ENCODE results near the gene KLHL21. TPM values are rescaled to one million over a fixed set of nuclear protein-coding genes. Genes with fewer than 3 reads are reported as not detected.

The KLHL21 gene
- total RNA-seq, 1 experiment from 2014 or later = 35.9 TPM

DNA sequence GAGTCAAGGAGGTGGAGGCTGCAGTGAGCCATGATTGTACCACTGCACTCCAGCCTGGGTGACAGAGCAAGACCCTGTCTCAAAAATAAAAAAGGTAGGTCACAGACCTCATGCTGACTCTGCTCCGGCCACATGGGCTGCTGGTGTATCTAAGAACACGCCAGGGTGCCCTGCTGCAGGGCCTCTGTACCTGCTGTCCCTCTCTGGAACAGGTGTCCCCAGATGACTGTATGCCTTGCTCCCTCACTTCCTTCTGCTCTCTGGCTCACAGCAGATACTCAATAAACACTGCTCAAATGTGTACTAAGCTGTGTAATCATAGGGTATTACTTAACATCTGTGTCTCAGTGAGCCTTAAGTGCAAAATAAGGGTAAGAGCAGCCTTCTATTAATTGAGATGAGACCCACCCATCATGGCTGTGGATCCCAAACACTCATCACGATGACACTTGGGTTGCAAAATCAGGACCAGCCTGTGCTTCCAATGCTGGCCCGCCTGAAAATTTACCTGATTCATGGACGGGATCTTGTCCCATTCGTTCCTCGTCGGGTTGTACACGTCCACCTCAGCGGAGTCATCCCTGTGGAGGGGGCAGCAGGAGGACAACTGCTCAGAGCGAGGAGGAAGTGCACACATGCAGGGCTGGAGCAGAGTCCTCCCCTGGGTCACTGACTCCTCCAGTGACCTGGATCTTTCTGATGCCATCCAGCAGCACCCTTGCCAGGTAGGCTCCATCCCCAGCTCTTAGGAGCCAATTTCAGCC is 7.5 kb downstream of the KLHL21 start:
- Histone ChIP-seq H3K4me3 (ENCODE audit: low read depth in 2 of 2, low read length in 2 of 2) (no peak overlapping the region), H3K27me3 (ENCODE audit: control insufficient read depth, insufficient read depth, low read length) (no peaks in the 10 kb centered on the region), H3K4me1 (ENCODE audit: control insufficient read depth, insufficient read depth, low read length) (peaks cover 12% of the 10 kb centered on the region), H3K27ac (ENCODE audit: low read length) (no peak overlapping the region), H3K9me3 (ENCODE audit: control insufficient read depth, insufficient read depth, low read depth, low read length) (no peaks in the 10 kb centered on the region), H3K36me3 (ENCODE audit: control insufficient read depth, insufficient read depth, low read length) (peaks cover 2% of the 10 kb centered on the region; the same call in 1 of the 2 replicates)
- ATAC-seq (no peak), DNase-seq (ENCODE audit: low read depth, low spot score) (no peak)
- no peak for TF ChIP-seq TCF7L2 (IDR thresholded peaks at IDR 0.05; ENCODE audit: low read depth, low read length)
- ChIA-PET CTCF (no interaction called here), POLR2A (no interaction called here)
- no TSS peak for BruUV-seq (replicated peaks)
- intact Hi-C loops (cut with micrococcal nuclease; ENCODE audit: unreplicated experiment) (no loop called here), in situ Hi-C loops (cut with HindIII; ENCODE audit: low pct_unique_long_range_greater_than_20kb, low sequenced_read_pairs) (no loop called here)

DNA sequence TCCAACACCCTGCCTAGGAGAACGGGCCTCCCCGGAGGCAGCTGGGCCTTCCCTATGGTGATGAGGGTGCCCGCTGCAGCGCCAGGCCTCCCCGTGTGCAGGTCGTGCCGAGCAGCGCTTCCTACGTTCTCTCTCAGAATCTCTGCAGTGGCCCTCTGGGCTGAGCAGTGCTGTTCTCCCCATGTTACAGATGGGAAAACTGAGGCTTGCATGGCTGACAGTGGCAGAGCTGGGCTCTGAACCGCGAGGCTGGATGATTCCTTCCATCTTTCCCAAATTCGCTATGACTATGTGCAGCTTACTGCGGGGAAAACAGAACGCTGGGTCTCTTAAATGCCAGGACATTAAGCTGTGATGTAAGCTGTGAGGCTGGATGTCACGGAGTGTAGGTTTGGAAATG is 8.9 kb downstream of the KLHL21 start:
- no peaks in the 10 kb centered on the region for H3K27me3 ChIP-seq (ENCODE audit: control insufficient read depth, insufficient read depth, low read length)
- in situ Hi-C loops (cut with HindIII; ENCODE audit: low pct_unique_long_range_greater_than_20kb, low sequenced_read_pairs) (no loop called here), intact Hi-C loops (cut with micrococcal nuclease; ENCODE audit: unreplicated experiment) (no loop called here)
- no peak overlapping the region for H3K27ac ChIP-seq (ENCODE audit: low read length)
- H3K4me3 ChIP-seq (ENCODE audit: low read depth in 2 of 2, low read length in 2 of 2) = no peak overlapping the region
- DNase-seq (ENCODE audit: low read depth, low spot score) (no peak), ATAC-seq (no peak)
- BruUV-seq (replicated peaks) = no TSS peak
- TF ChIP-seq CTCF (IDR thresholded peaks at IDR 0.05) (no peak), POLR2AphosphoS5 (IDR thresholded peaks at IDR 0.05; ENCODE audit: low read depth, low read length) (no peak), SIN3A (IDR thresholded peaks at IDR 0.05; ENCODE audit: borderline replicate concordance, insufficient read depth, low read depth, low read length) (no peak), TCF7L2 (IDR thresholded peaks at IDR 0.05; ENCODE audit: low read depth, low read length) (no peak)
- TF ChIP-seq, protein P1, sequence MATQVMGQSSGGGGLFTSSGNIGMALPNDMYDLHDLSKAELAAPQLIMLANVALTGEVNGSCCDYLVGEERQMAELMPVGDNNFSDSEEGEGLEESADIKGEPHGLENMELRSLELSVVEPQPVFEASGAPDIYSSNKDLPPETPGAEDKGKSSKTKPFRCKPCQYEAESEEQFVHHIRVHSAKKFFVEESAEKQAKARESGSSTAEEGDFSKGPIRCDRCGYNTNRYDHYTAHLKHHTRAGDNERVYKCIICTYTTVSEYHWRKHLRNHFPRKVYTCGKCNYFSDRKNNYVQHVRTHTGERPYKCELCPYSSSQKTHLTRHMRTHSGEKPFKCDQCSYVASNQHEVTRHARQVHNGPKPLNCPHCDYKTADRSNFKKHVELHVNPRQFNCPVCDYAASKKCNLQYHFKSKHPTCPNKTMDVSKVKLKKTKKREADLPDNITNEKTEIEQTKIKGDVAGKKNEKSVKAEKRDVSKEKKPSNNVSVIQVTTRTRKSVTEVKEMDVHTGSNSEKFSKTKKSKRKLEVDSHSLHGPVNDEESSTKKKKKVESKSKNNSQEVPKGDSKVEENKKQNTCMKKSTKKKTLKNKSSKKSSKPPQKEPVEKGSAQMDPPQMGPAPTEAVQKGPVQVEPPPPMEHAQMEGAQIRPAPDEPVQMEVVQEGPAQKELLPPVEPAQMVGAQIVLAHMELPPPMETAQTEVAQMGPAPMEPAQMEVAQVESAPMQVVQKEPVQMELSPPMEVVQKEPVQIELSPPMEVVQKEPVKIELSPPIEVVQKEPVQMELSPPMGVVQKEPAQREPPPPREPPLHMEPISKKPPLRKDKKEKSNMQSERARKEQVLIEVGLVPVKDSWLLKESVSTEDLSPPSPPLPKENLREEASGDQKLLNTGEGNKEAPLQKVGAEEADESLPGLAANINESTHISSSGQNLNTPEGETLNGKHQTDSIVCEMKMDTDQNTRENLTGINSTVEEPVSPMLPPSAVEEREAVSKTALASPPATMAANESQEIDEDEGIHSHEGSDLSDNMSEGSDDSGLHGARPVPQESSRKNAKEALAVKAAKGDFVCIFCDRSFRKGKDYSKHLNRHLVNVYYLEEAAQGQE (IDR thresholded peaks at IDR 0.05; ENCODE audit: insufficient read depth in 1 of 2, low read depth in 2 of 2, low read length in 1 of 2) = no peak
- ChIA-PET CTCF (no interaction called here), POLR2A (no interaction called here)
- H3K4me1 ChIP-seq (ENCODE audit: control insufficient read depth, insufficient read depth, low read length) = peaks cover 8% of the 10 kb centered on the region
- peaks cover 2% of the 10 kb centered on the region; the same call in 1 of the 2 replicates for H3K36me3 ChIP-seq (ENCODE audit: control insufficient read depth, insufficient read depth, low read length)
- H3K9me3 ChIP-seq (ENCODE audit: control insufficient read depth, insufficient read depth, low read depth, low read length) = no peaks in the 10 kb centered on the region

DNA sequence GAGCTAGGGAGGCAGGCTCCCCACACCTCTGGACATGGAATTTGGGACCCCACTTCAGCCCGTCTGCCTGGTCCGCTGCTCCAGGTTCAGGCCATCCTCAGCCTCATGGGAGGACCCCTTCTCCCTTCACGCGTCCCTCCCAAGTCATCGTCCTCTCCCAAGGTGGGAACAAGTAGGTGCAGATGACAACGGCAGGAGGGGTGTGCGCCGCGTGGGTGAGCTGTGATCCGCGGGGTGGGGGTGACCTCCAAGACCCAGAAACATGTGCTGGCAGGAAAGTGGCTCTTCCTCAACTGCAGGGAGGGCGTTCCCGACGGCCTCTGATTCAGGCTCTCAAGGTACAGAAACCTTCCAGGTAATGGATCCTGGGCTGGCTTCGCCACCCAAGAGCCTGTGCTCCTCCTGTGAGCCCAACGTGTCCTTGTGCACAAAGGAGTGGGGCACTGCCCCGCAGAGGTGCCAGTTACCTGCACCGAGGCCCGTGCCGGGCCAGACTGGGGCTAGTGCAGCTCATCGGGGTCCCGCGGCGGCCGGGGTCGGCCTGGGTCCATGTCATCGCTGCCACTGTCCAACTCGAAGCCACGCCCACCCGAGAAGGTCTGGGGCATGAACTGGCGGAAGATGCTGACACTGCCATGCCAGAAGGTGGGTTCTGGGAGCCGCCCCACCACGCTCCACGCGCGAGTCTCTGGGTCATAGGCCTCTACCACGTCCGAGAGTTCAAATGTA is 9.6 kb downstream of the KLHL21 start:
- no peak for TF ChIP-seq POLR2AphosphoS5 (IDR thresholded peaks at IDR 0.05; ENCODE audit: low read depth, low read length)
- TF ChIP-seq, protein P1 (IDR thresholded peaks at IDR 0.05; ENCODE audit: insufficient read depth in 1 of 2, low read depth in 2 of 2, low read length in 1 of 2) = no peak
- TF ChIP-seq SIN3A (IDR thresholded peaks at IDR 0.05; ENCODE audit: borderline replicate concordance, insufficient read depth, low read depth, low read length) = no peak
- no peak for TF ChIP-seq TCF7L2 (IDR thresholded peaks at IDR 0.05; ENCODE audit: low read depth, low read length)
- no peak for TF ChIP-seq CTCF (IDR thresholded peaks at IDR 0.05)
- no peak overlapping the region for H3K27ac ChIP-seq (ENCODE audit: low read length)
- ChIA-PET POLR2A (interaction anchor here (0.6 kb wide), 1 partner anchor 27 kb away, joined by 9 read pairs; no protein-coding TSS in a partner anchor), CTCF (no interaction called here)
- in situ Hi-C loops (cut with HindIII; ENCODE audit: low pct_unique_long_range_greater_than_20kb, low sequenced_read_pairs) (no loop called here), intact Hi-C loops (cut with micrococcal nuclease; ENCODE audit: unreplicated experiment) (no loop called here)
- no peak for DNase-seq (ENCODE audit: low read depth, low spot score)
- no peak overlapping the region for H3K4me3 ChIP-seq (ENCODE audit: low read depth in 2 of 2, low read length in 2 of 2)
- no TSS peak for BruUV-seq (replicated peaks)
- peaks cover 8% of the 10 kb centered on the region for H3K4me1 ChIP-seq (ENCODE audit: control insufficient read depth, insufficient read depth, low read length)
- H3K27me3 ChIP-seq (ENCODE audit: control insufficient read depth, insufficient read depth, low read length) = no peaks in the 10 kb centered on the region
- ATAC-seq = no peak
- H3K9me3 ChIP-seq (ENCODE audit: control insufficient read depth, insufficient read depth, low read depth, low read length) = no peaks in the 10 kb centered on the region
- peaks cover 2% of the 10 kb centered on the region; the same call in 1 of the 2 replicates for H3K36me3 ChIP-seq (ENCODE audit: control insufficient read depth, insufficient read depth, low read length)

Data from Panc1 (cell line).